Endothelial cell (in vitro differentiated cells): ENCODE measurements around the gene FAM234B. TPM values are rescaled to one million over a fixed set of nuclear protein-coding genes. Genes with fewer than 3 reads are reported as not detected.

ENCODE experiments used
- DNase-seq: peaks from one replicate; pipeline ENCODE4 v3.0.0; 2021; ENCODE audit warnings: low spot score
- H3K27ac Mint-ChIP-seq: one replicate; pipeline ENCODE4 v1.8.0; 2021; ENCODE audit warnings: mixed read lengths, inconsistent platforms; ENCODE audit not compliant: unreplicated experiment
- H3K27me3 Mint-ChIP-seq: one replicate; pipeline ENCODE4 v1.8.0; 2021; ENCODE audit warnings: mild to moderate bottlenecking, moderate library complexity, mixed read lengths, inconsistent platforms; ENCODE audit not compliant: unreplicated experiment
- H3K36me3 Mint-ChIP-seq: one replicate; pipeline ENCODE4 v1.8.0; 2021; ENCODE audit warnings: mild to moderate bottlenecking, low read depth, mixed read lengths, inconsistent platforms; ENCODE audit not compliant: unreplicated experiment
- H3K4me1 Mint-ChIP-seq: one replicate; pipeline ENCODE4 v1.8.0; 2021; ENCODE audit warnings: mild to moderate bottlenecking, mixed read lengths, inconsistent platforms; ENCODE audit not compliant: unreplicated experiment
- H3K4me3 Mint-ChIP-seq: one replicate; pipeline ENCODE4 v1.8.0; 2021; ENCODE audit warnings: mild to moderate bottlenecking, mixed read lengths, inconsistent platforms; ENCODE audit not compliant: unreplicated experiment
- H3K9me3 Mint-ChIP-seq: one replicate; pipeline ENCODE4 v1.8.0; 2021; ENCODE audit warnings: mixed read lengths, inconsistent platforms; ENCODE audit not compliant: unreplicated experiment
- total RNA-seq: library from RNA; stranded (reverse); fragmentation: NEBNext Ultra II Directional; extraction: Animal tissue kit (Norgen Biotek cat#: 25700); gene quantifications from one replicate; pipeline ENCODE4 v1.2.1, GENCODE V29; 2021; ENCODE audit not compliant: unreplicated experiment
- TF ChIP-seq, protein P1 (sequence below): fragments of 200-600 bp; sonication (generic); IDR thresholded peaks from one replicate; pipeline ENCODE4 v1.5.0; 2021; ENCODE audit warnings: antibody characterized with exemption; ENCODE audit not compliant: unreplicated experiment

The FAM234B gene
- total RNA-seq, 1 donor from 2014 or later, result 36.3 TPM

DNA sequence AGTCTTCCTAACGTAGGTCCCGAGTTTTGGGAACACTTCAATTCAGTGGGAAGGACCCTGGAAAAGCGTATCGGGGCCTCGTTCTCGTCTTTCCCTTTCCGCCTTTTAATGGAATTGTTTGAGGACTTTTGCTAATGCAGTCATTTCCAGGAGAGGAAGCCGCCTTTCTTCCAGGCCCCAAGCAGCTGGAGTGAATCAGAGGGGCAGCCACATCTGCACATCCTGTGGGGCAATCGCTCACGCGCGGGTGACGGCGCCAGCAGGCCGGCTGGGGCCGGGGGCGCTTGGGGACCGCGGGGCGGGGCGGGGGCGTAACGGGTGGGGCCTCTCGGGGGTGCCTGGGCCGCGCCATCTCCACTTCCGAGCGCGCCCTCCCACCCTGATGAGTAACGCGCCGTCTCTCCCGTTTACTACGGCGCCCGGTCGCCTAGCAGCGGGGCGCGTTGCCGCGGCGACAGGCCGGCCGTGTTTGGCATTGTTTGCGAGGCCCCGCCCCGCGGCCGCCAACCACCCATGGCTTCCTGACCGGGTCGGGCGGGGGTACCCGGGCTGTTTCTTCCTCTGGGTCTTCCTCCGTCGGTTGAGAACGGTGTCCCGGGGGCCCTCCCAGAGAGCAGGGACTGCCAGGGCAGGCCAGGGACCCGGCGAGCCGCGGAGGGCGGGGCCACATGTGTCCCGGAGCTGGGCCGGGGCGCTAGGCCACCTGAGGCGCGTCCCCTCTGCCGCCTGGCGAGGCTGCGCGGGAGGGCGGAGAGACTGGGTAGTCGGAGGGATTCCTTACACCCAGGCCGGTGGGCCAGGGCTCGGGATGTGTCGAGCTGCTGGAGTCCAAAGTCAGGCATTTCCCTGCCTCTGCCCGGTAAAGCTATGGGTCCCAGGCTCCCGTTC lies 56.9 kb downstream of the FAM234B start:
- H3K36me3 Mint-ChIP-seq, result peaks cover 10% of the 10 kb centered on the region
- H3K4me1 Mint-ChIP-seq, result peaks cover 62% of the 10 kb centered on the region
- TF ChIP-seq, protein P1, sequence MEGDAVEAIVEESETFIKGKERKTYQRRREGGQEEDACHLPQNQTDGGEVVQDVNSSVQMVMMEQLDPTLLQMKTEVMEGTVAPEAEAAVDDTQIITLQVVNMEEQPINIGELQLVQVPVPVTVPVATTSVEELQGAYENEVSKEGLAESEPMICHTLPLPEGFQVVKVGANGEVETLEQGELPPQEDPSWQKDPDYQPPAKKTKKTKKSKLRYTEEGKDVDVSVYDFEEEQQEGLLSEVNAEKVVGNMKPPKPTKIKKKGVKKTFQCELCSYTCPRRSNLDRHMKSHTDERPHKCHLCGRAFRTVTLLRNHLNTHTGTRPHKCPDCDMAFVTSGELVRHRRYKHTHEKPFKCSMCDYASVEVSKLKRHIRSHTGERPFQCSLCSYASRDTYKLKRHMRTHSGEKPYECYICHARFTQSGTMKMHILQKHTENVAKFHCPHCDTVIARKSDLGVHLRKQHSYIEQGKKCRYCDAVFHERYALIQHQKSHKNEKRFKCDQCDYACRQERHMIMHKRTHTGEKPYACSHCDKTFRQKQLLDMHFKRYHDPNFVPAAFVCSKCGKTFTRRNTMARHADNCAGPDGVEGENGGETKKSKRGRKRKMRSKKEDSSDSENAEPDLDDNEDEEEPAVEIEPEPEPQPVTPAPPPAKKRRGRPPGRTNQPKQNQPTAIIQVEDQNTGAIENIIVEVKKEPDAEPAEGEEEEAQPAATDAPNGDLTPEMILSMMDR, result no peak
- peaks cover 19% of the 10 kb centered on the region for H3K27me3 Mint-ChIP-seq
- peak overlapping the region; percentile 79 for H3K4me3 Mint-ChIP-seq
- H3K9me3 Mint-ChIP-seq, result no peaks in the 10 kb centered on the region
- peak overlapping the region; percentile 100 for H3K27ac Mint-ChIP-seq
- peak; percentile 97 for DNase-seq

DNA sequence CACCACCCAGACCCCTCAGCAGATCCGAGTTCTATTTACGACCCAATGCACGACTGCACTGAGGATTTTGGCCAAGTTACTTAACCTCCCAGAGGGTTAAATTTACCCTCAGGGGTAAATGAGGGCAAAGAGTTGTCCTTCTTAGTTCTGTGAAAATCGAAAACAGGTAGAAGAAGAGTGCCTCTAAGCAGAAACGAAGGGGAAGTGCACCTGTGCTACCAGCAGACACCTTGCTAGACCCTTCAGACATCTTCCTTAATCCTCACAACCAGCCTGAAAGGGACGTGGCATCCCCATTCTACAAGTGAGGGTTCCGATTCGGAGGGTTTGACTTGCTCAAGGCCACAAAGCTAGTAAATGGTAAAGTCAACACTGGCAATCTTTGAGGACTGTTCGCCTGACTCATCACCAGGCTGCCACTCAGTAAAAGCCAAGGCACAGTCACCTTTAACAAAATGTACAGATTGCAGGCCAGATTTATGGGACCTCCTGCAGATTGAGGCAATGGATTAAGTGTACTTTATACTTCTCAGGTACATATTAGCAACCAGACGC lies 57.7 kb downstream of the FAM234B start:
- H3K4me3 Mint-ChIP-seq, result peak overlapping the region; percentile 39
- no peaks in the 10 kb centered on the region for H3K9me3 Mint-ChIP-seq
- peaks cover 19% of the 10 kb centered on the region for H3K27me3 Mint-ChIP-seq
- DNase-seq, result no peak
- TF ChIP-seq, protein P1, result no peak
- H3K27ac Mint-ChIP-seq, result peak overlapping the region; percentile 94
- peaks cover 10% of the 10 kb centered on the region for H3K36me3 Mint-ChIP-seq
- peaks cover 62% of the 10 kb centered on the region for H3K4me1 Mint-ChIP-seq

DNA sequence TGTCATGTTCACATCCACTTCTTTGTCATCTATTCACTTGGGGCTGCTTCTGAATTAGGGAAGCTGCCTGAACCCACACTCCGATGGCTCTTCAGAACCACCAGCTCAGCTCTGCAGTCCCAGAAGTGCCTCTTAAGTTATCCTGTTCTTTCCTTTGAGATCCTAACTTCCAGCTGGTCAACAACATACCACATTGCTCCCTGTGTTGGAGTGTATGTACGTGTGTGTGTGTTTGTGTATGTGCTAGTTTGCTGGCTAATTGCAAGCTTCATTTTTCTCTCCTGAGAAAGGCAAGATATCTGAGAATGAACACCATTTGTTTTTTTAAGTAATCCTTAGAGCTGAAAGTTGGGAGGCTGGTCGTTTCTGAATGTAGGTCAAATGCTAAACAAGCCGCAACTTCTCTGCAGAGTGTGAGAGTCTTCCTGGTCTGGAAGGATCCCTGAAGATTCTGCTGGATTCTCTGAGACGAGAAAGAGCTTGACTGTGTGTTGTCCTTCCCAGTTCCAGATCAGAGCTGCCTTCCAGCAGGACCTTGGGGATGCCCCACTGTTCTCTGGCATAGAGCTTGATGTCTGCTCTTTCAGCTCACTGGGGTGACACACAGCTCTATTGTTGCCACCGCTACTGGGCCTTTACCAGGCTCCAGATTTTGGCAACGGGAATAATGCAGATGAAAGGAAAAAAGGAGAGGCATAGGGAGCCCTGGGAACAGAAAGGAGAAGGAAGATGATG lies 58.4 kb downstream of the FAM234B start:
- H3K27me3 Mint-ChIP-seq, result peaks cover 19% of the 10 kb centered on the region
- peaks cover 10% of the 10 kb centered on the region for H3K36me3 Mint-ChIP-seq
- peak overlapping the region; percentile 94 for H3K27ac Mint-ChIP-seq
- H3K9me3 Mint-ChIP-seq, result no peaks in the 10 kb centered on the region
- peaks cover 55% of the 10 kb centered on the region for H3K4me1 Mint-ChIP-seq
- TF ChIP-seq, protein P1, result no peak
- no peak for DNase-seq
- peak overlapping the region; percentile 45 for H3K4me3 Mint-ChIP-seq

DNA sequence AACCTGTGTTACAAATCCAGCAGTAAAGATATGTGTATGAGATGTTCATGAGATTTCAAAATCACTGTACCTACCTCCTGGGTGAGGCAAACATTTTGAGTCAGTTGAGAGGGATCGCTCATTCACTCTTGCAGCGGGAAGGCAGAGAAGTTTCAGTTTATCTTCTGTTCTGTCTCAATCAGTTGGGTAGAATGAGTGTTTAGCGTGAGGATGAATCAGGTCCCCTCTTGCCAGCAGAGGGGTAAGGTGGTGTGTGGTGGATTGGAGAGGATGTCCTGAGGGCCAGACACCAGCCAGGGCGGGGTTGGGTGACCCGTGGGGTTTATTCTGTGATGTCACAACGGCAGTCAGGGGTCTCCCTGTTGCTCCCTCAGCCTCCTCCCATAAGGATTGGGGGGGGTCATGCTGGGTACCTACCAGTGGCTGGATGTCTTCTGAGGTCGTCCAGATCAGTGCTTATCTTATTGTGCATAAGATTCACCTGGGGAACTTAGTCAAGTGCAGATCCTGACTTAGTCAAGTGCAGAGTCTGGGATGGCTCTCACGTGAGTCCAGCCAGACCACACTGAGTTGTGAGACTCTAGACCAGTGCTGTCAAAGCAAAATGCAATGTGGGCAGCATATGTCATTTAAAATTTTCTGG lies 59.3 kb downstream of the FAM234B start, which contains the start of gene GSG1:
Gene GSG1 (minus strand): TSS at position 277 of the 643 bp plus-strand sequence. CDS start 155 bp downstream, at position 122.
- Mint-ChIP-seq H3K27me3 (peaks cover 17% of the 10 kb centered on the region), H3K4me1 (peaks cover 46% of the 10 kb centered on the region), H3K27ac (peak within 1 kb of the TSS; percentile 94), H3K36me3 (peaks cover 6% of the 10 kb centered on the region), H3K4me3 (peak within 1 kb of the TSS; percentile 45), H3K9me3 (no peaks in the 10 kb centered on the region)
- TF ChIP-seq, protein P1, result no peak
- no peak for DNase-seq
